ENCODE results near the gene CHPF2. TPM values are rescaled to one million over a fixed set of nuclear protein-coding genes. Genes with fewer than 3 reads are reported as not detected.

Gene CHPF2
- total RNA-seq, 1 donor = 47.0 TPM

GRCh38 chr7:151273651-151274390 is 41.5 kb downstream of the CHPF2 start:
- DNase-seq (ENCODE audit: low read depth) = no peak
- no peak overlapping the region for H3K4me3 ChIP-seq (ENCODE audit: low read depth, low read length)
- TF ChIP-seq, protein P1, sequence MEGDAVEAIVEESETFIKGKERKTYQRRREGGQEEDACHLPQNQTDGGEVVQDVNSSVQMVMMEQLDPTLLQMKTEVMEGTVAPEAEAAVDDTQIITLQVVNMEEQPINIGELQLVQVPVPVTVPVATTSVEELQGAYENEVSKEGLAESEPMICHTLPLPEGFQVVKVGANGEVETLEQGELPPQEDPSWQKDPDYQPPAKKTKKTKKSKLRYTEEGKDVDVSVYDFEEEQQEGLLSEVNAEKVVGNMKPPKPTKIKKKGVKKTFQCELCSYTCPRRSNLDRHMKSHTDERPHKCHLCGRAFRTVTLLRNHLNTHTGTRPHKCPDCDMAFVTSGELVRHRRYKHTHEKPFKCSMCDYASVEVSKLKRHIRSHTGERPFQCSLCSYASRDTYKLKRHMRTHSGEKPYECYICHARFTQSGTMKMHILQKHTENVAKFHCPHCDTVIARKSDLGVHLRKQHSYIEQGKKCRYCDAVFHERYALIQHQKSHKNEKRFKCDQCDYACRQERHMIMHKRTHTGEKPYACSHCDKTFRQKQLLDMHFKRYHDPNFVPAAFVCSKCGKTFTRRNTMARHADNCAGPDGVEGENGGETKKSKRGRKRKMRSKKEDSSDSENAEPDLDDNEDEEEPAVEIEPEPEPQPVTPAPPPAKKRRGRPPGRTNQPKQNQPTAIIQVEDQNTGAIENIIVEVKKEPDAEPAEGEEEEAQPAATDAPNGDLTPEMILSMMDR (IDR thresholded peaks at IDR 0.05; ENCODE audit: insufficient read depth, low read length) = no peak

- no peak for DNase-seq (ENCODE audit: low read depth)
- no peak overlapping the region for H3K4me3 ChIP-seq (ENCODE audit: low read depth, low read length)
- TF ChIP-seq, protein P1 (IDR thresholded peaks at IDR 0.05; ENCODE audit: insufficient read depth, low read length) = no peak
Observed at GRCh38 chr7:151274396-151274795, 42.1 kb downstream of the CHPF2 start.

- DNase-seq (ENCODE audit: low read depth) = no peak
- H3K4me3 ChIP-seq (ENCODE audit: low read depth, low read length) = no peak overlapping the region
- TF ChIP-seq, protein P1 (IDR thresholded peaks at IDR 0.05; ENCODE audit: insufficient read depth, low read length) = no peak
Observed at GRCh38 chr7:151274936-151275812, 42.9 kb downstream of the CHPF2 start.

- no peak for DNase-seq (ENCODE audit: low read depth)
- TF ChIP-seq, protein P1 (IDR thresholded peaks at IDR 0.05; ENCODE audit: insufficient read depth, low read length) = no peak
- peak overlapping the region; percentile 65 for H3K4me3 ChIP-seq (ENCODE audit: low read depth, low read length)
Observed at GRCh38 chr7:151275813-151276577, 43.7 kb downstream of the CHPF2 start.

- peak overlapping the region; percentile 65 for H3K4me3 ChIP-seq (ENCODE audit: low read depth, low read length)
- TF ChIP-seq, protein P1 (IDR thresholded peaks at IDR 0.05; ENCODE audit: insufficient read depth, low read length) = no peak
- DNase-seq (ENCODE audit: low read depth) = peak; percentile 64
Observed at GRCh38 chr7:151276666-151277590, 44.6 kb downstream of the CHPF2 start.
